Ammon's horn (tissue), 1 donor: ENCODE measurements around the gene CARD11.

Source experiments
- DNase-seq: peaks from one replicate; pipeline ENCODE4 v3.0.0-alpha.2; 2016; ENCODE audit warnings: low spot score

CARD11 gene

DNA sequence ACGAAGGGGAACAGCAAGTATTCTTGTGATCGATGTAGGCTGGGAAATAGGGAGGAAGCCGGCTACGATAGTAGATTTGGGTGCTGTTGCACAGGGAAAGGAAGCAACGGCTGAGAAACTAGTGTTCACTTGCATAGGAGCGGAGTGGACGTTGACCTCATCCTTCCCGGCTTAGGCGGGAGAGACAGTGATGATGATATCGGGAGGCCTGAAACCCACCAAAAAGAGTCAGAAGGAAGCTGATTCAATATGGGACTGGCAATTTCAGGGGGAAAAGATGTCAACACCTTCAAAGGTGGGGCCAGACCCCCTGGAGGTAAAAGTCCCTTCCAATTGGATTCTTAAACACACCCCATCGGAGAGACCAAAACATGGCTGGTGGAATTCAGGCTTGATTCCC, 61.3 kb downstream of the CARD11 start:
- DNase-seq: no peak

DNA sequence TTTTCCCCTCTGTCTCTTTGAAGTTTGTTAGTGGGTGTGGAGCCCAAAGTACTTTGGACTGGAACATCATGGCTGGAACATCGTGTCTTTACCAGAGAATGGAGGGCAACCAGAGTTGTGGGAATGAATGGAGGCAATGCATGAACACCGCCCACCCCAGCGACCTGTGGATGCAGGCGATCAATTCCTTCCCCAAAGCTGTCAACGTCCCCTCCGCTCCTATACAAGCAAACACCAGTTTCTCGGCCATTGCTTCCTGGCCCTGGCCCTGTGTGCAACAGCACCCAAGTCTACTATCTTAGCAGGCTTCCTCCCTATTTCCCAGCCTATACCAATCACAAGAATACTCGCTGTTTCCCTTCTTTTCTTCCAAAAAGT, 62.6 kb downstream of the CARD11 start:
- DNase-seq: no peak

DNA sequence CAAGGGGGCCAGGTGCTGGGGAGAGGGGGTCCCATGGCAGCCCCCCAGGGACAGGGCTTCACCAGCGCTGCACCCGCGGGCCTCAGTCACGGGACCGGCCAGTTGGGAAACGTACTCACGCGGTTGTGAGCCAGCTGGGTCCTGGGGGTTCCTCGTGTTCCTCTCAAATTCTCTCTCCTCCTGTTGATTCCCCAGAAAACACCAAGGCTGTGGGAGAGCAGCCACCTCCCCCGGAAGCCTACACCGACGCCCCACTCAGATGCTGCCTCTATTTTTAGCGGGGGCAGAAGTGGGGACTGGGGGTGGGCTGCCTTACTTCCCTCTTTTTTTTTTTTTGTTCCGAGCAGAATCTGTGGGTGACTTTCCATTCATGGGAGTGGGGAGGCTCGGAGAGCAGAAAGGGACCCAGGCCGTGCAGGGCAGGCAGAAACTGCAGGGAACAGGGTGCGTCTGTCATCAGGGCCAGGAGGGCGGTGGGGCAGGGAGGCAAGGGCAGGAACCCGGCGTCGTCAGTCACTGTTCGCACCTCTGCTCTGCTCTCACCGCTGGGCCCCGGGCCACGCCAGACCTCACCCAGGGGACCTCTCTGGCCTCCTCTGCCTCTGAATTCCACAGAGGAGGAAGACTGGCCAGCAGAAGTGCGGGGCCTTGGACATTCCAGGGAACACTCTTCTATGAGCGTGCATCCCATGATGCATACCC, 63.1 kb downstream of the CARD11 start:
- peak; percentile 22 for DNase-seq

DNA sequence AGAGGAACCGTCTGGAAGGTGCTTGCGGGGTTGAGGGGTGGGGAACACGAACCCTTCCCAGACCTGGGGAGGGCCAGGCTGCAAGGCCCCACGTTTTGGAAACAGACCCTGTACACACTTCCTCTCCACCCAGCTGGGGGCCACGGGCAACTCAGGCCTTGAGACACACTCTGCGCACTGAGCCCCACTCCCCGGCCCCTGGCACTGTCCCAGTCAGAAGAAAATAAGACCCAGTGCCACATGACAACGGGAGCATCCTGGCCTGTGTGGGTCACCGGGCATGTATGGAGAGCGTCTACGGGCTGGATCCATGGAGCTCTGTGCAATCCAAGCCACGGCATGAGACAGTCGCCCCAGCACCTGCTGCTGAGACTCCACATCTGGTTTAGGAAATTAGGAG, 63.7 kb downstream of the CARD11 start:
- DNase-seq: no peak

DNA sequence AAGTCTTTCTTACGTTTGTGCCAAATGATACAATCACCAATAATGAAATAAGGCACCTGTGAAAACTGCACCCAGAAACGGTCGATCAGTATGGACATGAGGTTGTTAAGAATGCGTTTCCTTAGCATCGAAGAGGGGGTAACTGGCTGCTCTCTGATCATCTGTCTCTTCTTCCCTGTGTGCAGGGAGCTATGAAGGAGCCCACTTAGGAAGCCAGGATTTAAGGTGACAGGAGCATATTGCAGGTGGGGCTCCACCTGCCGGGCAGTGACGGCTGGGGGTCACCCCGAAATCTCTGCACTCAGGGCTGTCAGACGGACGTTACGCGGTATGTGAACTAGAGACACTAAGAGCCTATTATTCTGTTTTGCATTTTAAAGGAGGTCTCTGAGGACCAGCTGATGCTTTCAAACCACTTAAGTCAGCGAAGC, 64.5 kb downstream of the CARD11 start:
- no peak for DNase-seq

DNA sequence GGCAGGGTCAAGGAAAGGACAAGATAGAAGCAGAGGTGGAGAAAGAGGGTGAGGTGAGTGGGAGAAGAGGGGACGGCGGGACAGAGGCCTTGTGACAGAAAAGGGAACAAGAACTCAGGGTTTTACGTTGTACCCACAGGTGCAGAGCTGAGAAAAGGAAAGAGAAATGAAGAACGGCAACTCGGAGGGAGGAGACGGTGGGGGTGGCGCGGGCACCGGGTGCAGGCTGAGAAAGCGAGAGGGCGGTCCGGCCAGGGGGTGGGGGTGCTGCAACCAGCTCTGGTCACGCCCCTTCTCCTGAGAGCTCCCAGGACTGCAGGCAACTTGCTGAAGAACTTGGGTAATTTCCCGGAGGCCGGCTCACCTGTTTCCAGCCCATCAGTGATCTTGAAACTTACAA, 65.3 kb downstream of the CARD11 start:
- DNase-seq: peak; percentile 62

DNA sequence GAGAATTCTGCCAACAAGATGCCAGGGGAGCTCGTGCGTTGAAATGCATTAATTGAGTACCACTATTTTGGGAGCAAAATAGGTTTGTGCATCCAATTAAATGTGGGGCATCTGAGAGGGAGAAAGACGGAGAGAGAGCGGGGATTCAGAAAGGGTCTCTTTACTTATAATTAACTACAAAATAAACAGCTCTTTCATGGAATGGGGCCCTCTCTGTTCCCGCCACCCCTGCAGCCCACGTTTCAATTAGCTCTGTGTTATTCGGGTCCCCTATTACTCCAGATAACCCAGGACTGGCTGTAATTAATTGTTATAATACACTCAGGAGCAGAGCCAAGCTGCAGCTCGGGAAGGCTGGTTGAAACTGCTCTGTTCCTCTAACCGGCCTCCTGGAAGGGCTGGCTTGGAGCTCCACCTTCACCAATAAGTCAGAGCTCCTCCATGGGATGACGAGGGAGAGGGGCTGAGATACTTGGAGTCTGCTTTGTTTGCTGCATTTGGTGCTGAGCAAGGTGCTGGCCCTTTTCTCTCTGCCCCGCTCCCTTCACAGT, 67.8 kb downstream of the CARD11 start:
- DNase-seq: no peak

DNA sequence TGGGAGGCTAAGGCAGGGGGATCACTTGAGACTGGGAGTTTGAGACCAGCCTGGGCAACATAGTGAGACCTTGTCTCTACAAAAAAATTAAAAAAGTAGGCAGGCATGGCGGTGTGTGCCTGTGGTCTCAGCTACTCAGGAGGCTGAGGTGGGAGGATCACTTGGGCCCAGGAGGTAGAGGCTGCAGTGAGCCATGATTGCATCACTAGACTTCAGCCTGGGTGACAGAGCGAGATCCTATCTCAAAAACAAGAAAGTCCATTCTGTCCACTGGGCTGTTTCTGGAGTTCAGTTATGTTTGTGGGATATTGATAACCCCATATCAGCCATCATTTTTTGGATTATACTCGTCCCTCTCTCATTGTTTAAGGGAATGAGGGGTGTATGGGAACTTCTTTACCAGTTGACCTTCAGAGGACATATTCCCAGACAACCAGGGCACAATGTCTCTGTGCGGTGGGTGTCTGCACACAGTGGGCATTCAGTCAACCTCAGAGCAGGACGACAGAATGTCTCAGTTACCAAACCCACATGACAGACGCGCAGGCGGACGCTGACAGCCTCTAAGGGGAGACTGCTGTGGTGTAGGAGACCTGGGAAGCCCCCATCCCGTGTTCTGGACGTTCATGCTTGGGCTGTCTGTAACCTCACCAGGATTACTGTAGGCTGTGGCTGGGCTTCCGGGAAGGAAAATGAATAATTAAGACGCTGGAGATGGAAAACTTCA, 69.4 kb downstream of the CARD11 start:
- DNase-seq: no peak

DNA sequence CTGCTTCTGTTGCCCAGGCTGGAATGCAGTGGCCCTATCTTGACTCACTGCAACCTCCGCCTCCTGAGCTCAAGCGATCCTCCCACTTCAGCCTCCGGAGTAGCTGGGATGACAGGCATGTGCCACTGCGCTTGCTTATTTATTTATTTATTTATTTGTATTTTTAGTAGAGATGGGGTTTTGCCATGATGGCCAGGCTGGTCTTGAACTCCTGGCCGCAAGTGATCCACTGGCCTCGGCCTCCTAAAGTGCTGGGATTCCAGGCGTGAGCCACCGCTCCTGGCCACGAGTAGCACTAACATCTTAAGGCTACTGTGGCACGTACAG, 70.9 kb downstream of the CARD11 start:
- no peak for DNase-seq

DNA sequence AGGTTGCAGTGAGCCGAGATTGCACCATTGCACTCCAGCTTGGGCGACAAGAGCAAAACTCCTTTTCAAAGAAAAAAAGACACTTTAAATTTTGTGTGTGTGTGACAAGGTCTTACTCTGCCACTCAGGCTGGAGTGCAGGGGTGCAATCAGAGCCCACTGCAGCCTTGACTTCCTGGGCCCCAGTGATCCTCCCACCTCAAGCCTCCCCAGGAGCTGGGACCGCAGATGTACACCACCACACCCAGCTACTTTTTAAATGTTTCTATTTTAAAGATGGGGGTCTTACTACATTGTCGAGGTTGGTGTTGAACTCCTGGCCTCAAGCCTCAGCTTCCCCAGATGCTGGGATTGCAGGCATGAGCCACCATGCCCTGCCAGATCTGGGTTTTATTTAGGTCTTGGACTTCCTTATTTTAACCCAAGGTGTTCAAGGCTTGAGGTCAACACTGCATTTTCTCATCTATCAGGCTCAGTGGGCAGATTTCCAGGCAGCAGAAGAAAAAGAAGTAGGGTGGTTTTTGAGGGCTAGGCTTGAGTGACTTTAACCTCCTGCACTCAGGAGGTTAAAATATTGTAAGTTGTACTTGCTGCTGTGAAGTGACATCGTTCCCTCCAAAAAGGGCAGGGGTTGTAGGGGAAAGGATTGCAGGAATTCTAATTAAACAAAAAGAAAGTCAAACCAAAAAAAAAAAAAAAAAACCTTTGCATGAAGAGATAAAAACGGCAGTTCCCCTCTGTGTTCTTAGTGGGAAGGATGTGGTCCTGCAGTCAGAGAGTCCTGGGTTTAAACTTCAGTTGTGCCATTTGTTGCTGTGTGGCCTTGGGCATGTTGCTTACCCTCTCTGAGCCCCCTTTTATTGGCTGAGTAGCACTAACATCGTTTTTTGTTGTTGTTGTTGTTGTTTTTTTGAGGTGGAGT, 71.5 kb downstream of the CARD11 start:
- no peak for DNase-seq

DNA sequence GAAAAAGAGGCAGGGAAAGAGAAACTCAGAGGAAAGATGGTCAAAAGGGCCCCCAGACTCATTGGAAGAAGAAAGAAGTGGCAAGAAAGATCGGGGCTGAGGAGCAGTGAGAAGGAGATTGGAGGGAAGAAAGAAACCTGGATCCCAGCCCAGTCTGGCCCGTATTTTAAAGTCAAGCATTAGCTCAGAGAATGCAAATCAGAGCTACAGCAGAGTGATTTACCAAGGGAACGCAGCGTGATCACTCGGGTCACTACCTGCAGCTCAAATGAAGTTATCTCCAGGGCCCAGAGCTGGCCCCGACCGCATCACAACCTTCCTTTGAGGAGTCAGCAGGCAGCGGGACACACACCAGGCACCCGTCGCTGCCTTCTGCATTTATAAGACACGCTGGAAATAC, 72.8 kb downstream of the CARD11 start:
- no peak for DNase-seq

DNA sequence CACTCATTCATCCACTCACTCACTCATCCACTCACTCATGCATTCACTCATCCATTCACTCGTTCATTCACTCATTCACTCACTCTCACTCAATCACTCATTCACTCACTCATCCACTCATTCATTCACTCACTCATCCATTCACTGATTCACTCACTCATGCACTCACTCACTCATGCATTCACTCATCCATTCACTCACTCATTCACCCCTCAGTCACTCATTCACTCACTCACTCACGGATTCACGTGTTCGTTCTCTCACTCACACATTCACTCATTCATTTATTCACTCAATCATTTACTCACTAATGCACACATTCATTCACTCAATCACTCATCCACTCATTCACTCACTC, 73.4 kb downstream of the CARD11 start:
- DNase-seq: no peak

DNA sequence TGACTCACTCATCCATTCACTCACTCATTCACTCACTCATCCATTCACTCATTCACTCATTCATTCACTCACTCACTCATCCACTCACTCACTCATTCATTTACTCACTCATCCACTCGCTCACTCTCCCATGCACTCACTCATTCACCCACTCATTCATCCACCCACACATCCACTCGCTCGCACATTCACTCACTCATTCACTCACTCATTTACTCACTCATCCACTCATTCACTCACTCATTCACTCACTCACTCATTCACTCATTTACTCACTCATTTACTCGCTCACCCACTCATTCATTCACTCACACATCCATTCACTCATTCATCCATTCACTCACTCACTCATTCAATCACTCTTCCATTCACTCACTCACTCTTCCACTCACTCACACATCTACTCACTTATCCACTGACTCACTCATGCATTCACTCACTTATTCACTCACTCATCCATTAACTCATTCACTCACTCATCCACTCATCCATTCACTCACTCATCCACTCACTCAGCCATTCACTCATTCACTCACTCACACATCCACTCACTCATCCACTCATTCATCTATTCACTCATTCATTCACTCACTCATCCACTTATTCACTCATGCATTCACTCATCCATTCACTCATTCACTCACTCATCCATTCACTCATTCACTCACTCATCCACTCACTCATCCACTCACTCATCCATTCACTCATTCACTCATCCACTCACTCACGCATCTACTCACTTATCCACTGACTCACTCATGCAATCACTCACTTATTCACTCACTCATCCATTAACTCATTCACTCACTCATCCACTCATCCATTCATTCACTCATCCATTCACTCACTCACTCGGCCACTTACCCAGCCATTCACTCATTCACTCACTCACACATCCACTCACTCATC, 74.0 kb downstream of the CARD11 start:
- DNase-seq: no peak

DNA sequence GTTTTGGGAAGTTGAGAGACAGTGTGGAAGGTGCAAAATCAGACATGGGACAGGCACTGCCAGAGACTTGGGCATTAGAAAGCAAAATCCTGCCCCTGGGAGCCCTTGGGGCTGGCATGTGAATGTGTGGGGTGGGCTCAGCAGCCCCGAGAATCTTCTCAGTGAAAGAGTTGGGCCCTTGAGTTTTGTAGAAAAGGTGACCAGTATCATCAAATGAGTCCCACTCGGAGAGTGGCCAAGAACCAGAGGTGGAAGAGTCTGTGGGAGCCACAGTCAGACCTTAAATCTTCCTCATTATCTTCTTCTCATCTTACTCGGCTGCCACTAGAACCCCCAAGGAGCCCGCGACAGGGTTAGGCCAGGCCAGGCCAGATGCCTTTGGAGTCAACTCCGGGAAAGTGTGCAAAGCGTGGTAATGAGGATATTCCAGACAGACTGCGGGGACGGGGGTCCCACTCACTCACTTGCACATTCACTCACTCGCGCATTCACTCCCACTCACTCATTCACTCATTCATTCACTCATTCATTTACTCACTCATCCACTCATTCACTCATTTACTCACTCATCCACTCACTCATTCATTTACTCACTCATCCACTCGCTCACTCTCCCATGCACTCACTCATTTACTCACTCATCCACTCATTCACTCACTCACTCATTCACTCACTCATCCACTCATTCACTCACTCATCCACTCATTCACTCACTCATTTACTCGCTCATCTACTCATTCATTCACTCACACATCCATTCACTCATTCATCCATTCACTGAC, 74.9 kb downstream of the CARD11 start:
- DNase-seq: no peak

DNA sequence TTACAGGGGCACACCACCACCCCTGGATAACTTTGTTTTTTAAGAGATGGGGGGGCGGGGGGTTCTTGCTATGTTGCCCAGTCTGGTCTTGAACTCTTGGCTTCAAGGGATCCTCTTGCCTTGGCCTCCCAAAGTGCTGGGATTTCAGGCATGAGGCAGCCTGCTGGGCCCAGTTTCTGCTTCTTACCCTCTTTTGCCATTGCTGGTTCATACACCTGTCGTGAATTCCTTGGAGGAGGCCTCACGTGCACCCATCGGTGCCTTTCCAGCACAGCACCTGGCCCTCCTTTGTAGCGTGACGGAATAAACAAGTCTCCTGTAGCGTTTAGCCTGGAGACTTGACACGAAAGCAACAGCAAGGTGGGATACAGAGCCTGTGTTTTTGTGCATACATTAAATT, 75.5 kb downstream of the CARD11 start:
- no peak for DNase-seq

DNA sequence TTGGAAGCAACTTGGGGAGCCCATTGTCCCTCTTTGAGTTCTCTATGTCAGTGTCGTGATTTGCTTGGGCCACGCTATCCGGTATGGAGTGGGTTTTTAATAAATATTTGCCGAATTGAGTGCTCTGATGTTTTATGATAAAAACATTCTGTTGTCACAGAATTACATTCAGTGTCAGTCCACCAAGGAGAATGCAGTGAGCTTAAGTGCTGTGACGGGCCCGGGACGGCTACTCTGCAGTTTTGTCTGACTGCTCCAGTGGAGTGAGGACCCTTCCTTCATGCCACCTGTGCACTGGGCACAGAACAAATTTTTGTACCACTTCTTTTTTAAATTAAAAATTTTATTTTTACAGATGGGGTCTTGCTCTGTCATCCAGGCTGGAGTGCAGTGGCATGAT, 76.0 kb downstream of the CARD11 start:
- no peak for DNase-seq

DNA sequence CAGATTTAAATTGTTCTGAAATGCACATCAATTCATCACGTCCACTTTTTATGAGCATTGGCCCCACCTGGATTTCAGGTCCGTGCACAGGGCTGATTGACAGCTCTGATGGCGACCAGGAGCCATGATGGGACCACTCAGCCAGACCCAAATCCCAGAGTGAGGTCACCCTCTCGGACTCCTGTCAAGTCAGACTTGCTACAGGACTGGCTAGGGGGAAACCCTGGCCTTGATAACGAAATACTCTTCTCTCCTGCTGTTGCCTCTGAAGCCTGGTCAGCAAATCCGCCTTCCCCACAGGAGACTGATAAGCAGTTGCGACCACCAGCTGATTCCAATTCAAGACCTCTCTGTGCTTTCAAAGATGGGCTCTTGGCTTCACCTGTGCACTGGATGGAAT, 76.4 kb downstream of the CARD11 start:
- DNase-seq: no peak

DNA sequence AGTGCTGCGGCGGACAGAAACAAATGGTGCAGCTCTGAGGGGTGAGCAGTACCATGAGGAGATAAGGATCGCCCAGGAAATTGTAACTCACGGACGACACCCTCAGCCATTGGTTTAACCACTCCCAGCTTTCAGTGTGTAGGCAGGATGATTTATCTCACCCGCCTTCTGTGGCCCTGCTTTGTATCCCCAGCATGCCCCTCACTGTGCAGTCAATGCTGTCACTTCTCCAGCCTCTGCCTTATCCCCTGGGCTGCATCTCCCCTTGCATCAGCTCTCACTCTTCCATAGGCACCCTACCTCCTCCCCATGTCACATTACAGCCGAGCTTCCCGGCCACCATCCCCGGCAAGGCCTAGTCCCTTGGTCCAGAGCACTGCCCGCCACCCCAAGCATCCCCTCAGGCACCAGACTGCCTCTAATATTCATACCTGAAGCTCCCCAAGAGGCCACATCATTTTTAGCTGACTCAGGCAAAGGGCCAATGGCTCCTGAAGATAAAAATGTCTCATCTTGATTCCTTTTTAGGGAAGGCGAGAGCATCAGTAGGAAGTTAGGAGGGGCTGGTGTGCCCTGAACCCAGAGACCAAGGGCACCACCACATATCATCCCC, 77.1 kb downstream of the CARD11 start:
- DNase-seq: no peak

DNA sequence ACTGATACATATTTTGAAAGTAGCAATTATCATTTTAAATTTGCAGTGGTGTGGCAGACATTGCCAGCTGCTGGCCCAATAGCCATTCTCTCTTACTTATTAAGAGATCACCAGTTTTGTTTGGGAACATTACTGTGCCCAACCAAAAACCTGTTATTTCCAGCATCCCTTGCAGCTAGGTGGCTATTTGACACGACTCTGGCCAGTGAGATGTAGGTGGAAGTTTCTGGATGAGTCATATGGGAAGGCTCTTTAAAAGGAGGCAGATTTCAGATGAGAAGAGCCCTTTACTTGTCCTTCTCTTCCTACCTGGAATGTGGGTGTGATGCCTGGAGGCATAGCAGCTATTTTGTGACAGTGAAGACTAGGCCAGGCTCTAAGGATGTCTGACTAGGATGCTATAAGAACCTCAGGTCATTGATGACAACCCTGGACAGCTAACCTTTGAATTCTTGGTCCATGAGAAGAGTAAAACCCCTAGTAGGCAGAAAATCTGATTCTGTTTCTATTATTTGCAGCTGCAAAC, 77.9 kb downstream of the CARD11 start:
- no peak for DNase-seq

DNA sequence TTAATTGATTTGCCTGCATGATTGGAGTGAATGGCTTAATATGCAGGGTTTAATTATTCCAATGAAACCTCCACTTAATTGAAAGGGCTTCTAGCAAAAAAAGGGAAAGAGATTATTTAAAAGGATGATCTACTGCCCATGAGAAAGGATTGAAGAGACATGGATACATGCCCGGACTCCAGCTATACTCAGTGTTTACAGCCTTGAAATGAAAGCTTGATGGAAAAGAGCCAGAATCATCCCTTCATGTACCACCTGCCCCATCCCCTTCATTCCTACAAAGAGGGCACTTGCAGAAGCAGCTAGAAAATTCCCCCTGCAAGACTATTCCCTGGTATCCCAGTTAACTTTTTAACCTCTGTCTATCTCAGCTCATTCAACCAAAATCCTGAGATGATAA, 78.4 kb downstream of the CARD11 start:
- no peak for DNase-seq
